Measurements from ENCODE around the gene PFKFB4.
A peak's percentile ranks its signal among the peaks of the same experiment; 100 is the strongest.
"Not testable (repeated sequence)": the region's sequence is repeated elsewhere in the genome, so short reads cannot be mapped to it uniquely, and the experiment has no call there.

Gene PFKFB4

GRCh38 chr3:48480891-48481290 lies 75.7 kb downstream of the PFKFB4 start:
- DNase-seq = not testable (repeated sequence)

GRCh38 chr3:48478626-48479555 lies 77.7 kb downstream of the PFKFB4 start:
- no peak for DNase-seq

DNA sequence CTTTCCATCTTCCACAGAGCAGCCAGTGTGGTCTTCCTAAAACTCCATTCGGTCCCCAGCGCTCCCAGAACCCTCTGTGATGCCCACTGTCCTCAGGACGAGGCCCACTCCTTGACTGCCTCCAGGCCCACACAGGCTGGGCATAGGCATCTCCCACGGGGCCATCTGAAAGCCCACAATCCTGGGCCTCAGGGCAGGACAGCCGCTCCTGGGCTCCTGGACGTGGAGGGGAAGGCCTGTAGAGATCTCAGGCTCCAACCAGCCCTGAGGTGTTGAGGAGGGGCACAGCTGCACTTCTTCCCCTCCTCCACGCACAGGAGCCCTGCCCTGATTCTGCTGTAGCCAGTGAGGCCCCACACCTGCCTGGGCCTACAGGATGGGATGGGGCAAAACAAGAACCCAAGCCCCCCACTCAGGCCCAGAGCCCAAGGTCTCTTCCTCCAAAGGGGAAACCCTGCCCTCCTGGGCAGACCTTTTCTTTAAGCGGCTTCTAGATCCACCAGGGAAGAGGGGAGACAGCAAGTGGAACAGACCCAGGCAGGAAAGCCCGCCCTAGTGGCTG lies 78.6 kb downstream of the PFKFB4 start:
- DNase-seq = no peak

DNA sequence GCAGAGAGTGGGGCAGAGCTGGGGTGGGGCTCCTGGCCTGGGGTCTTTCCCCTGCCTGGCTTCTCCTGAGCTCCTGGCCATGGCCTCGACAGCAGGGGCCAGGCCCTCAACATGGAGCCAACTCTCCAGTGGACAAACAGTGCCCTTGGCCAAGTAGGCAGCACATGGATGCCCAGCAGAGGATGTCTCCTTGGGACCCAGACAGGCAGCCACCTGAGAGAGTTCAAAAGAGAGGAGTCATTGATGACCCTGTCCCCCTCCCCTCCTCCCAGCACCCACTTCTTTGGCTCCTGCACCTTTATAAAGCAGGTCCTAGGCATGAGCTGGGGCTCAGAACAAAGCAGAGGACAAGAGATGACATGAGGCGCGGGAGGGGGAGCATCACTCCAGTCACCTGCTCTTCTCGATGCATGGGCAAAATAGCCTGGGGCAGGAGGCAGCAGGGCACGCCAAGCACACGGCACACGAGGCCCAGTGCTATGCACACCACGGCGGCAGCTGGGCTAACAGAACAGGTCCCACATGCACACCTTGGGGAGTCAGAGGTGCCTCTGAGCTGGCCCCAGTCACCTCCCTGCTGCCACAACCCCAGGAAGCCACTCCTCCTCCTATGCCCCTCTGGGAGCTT lies 80.1 kb downstream of the PFKFB4 start:
- no peak for DNase-seq

GRCh38 chr3:48475188-48475587 lies 81.4 kb downstream of the PFKFB4 start:
- DNase-seq = no peak

DNA sequence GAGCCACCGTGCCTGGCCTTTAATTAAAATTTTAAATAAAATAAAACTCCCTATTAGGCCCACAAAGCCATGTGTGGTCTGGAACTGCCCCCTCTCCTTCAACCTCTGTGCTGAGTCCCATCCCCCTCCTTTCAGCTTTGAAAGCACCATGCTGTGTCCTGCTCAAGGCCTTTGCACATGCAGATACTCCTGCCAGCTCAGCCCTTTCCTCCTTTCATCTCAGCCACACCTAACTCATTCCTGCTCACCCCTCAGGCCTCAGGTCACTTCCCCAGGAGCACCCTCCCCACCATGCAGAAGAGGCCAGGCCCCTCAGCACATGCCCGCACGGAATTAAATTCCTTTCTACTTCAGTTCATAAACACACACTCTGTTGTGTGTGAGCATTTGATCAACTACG lies 82.0 kb downstream of the PFKFB4 start:
- DNase-seq = no peak

- not testable (repeated sequence) for DNase-seq
Observed at GRCh38 chr3:48474031-48474430, 82.6 kb downstream of the PFKFB4 start.

GRCh38 chr3:48473617-48473952 lies 83.0 kb downstream of the PFKFB4 start:
- DNase-seq = no peak

DNA sequence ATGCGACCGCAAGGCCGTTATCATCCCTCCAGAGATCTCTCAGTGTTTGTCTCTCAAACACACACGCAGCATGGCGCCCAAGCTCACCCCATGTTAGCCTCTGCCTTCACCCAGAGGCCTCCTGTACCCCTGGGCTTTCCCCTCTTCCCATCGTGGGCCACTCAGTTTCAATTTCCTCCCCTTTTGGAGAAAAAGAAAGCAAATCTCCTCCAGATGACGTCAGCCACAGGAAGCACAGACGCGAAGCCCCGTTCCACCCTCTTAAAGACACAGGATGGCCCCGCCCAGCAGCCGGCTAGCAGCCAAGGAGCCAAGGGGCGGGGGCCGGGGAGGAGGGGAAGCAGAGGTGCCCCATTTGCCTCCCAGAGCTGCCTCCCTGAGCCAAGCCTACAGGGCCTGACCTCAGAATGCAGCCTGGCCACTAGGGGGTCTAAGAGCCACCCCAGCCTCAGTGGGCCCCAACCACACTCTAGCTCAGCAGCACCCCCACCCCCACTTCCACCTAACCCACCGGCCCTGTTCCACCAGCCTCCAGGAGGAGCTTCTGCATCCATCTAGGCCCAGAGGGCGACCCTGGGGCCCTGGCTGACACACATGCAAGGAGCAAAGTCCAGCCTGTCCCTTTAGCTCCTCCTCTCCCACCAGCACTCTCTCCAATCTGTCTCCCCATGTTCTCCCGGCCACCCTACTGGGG lies 83.5 kb downstream of the PFKFB4 start:
- DNase-seq = peak; percentile 81

GRCh38 chr3:48472673-48472922 lies 84.0 kb downstream of the PFKFB4 start:
- no peak for DNase-seq

GRCh38 chr3:48470286-48470685 lies 86.3 kb downstream of the PFKFB4 start:
- no peak for DNase-seq

DNA sequence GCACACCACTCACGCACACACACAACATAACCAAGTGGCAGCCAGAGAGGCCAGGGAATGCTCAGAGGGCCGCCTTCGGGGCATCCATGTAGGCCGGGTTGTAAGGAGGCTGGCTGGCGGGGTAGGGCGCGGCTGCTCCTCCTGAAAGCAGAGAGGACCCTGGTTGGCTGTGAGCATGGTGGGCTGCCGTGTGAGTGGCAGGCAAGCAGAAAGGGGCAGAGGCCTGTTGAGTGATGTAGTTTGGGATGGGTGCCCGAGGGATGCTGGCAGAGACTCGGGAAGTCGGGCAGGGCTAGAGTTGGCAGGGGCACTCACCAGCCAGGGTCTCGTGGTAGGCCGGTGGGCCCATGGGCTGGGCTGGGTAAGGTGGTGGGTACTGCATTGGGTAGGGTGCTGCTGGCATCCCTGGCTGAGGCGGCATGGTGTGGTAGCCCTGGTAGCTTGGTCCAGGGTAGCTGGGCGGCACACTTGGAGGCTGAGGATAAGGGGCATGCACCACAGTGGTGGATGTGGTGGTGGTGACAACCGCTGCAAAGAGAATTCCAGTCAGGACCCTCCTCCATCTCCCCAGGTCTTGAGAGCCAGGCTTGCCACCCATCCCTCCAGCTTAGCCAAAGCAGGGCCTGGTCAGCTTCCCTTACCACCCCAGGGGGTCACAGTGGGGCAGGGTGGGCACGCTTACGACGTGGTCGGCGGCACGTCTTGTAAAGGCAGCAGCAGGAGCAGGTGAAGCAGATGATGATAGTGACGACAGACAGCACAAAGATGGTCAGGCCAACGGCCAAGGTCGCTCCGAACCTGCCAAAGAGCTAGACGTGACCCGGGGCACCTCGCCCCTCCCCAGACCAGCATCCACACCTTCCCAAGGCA lies 87.3 kb downstream of the PFKFB4 start:
- no peak for DNase-seq

DNA sequence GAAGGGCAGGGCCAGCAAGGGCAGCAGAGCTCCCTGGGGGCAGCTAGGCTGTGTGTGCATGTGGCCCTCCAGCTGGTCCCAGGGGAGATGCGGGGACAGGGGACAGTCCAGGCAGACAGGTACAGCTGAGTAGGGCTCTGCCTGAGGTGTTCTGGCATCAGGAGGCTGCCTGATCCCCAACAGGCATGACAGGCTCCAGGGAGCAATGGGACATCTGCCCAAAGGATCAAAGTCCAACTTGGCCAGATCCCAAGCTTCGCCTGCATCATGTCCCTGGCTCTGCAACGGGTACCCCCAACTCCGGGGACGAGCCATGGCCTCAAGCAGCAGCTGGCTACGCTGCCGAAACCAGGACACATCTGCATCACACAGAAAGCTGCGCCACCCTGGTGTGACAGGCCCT lies 88.3 kb downstream of the PFKFB4 start:
- DNase-seq = no peak
